ENCODE results near the gene ESRRG. TPM values are rescaled to one million over a fixed set of nuclear protein-coding genes. Genes with fewer than 3 reads are reported as not detected.

Gene ESRRG
- not detected for total RNA-seq

DNA sequence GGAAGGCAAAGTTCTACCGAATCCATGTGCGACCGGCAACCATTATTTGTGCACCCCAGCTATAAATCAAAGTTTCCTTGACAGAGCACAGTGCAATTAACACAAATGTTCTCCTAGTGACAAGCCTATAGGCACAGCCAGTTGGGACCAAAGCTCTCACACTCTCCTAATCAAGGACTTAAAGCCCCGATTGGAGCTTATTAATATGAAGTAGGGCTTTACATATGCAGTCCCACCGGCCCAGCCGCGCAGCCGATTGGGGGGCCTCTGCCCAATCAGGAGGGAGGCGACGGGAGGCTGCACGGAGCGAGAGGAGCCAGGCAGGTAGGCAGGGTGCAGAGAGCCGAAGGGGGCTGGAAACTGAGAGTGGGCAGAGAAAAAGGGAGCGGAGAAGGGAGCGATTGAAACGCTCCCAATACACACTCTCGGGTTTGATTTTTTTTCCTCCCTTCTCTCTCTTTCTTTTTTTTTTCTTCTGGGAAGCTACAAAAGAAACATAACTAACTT, at the start of gene ESRRG:
Gene ESRRG, minus strand, starts transcription at position 156 of the 507 bp plus-strand sequence. Its CDS starts 130 bp downstream, at position 26.
- no peaks in the 10 kb centered on the region for H3K36me3 Mint-ChIP-seq
- H3K4me3 Mint-ChIP-seq, result no peak within 1 kb of the TSS
- no peaks in the 10 kb centered on the region for H3K4me1 Mint-ChIP-seq (ENCODE audit: low read depth in 2 of 2)
- no peaks in the 10 kb centered on the region for H3K27me3 Mint-ChIP-seq
- no peak for DNase-seq (ENCODE audit: low spot score)
- H3K9me3 Mint-ChIP-seq, result peaks cover 5% of the 10 kb centered on the region
- no peak within 1 kb of the TSS for H3K27ac Mint-ChIP-seq
- ATAC-seq, result no peak

DNA sequence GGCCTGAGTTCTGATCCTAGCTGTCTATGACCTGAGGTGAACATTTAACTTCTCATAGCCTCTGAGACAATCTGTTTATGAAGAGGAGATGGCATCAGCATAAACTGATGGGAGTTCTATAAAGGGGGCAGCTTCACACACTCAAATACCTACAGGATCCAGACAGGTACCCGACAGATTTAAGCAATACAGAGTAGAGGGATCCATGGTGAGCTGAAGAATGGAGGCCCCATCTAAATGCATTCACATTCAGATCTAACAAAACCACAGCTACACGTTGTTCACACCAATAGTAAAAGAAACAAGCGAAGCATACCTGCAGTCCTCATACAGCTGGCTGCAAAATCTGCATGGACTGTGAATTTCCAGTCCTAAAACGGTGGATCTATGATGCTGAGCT, 48.7 kb upstream of the ESRRG start:
- no peaks in the 10 kb centered on the region for H3K4me1 Mint-ChIP-seq (ENCODE audit: low read depth in 2 of 2)
- H3K36me3 Mint-ChIP-seq, result no peaks in the 10 kb centered on the region
- no peak overlapping the region for H3K4me3 Mint-ChIP-seq
- H3K27ac Mint-ChIP-seq, result no peak overlapping the region
- DNase-seq (ENCODE audit: low spot score) (no peak), ATAC-seq (no peak)
- H3K27me3 Mint-ChIP-seq, result no peaks in the 10 kb centered on the region
- H3K9me3 Mint-ChIP-seq, result peaks cover 19% of the 10 kb centered on the region

DNA sequence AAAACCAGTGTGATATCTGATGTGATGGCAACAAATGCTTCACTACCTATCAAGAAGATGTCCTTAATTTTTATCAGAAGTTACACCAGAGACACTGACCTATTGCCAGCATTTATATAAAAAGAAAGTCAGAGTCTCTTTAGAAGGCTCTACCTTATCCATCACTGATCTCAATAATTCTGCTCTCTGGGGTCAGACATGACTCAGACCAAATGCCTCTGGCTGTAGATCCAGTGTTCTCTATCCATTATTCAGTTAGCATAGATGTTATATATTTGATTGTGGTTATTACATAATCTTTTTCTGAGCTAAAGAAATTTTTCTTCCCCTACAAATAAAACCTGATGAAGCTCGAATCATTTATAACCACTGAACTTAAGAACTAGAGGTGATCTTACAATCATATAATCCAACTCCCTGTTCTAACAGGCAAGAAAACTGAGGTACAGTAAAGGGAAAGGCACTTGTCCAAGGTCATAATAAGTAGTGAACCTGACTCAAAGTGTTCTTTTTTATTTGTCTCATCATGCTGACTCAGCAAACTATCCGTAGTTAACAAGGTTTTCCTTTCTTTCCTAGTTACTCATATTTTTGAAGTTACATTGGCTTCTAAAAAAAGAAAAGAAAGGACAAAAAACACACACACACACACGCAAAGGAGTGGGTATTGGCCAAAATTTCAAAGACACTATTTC, 43.6 kb upstream of the ESRRG start:
- Mint-ChIP-seq H3K9me3 (peaks cover 8% of the 10 kb centered on the region), H3K27ac (no peak overlapping the region), H3K4me1 (ENCODE audit: low read depth in 2 of 2) (no peaks in the 10 kb centered on the region), H3K4me3 (no peak overlapping the region), H3K27me3 (no peaks in the 10 kb centered on the region), H3K36me3 (no peaks in the 10 kb centered on the region)
- ATAC-seq (no peak), DNase-seq (ENCODE audit: low spot score) (no peak)

DNA sequence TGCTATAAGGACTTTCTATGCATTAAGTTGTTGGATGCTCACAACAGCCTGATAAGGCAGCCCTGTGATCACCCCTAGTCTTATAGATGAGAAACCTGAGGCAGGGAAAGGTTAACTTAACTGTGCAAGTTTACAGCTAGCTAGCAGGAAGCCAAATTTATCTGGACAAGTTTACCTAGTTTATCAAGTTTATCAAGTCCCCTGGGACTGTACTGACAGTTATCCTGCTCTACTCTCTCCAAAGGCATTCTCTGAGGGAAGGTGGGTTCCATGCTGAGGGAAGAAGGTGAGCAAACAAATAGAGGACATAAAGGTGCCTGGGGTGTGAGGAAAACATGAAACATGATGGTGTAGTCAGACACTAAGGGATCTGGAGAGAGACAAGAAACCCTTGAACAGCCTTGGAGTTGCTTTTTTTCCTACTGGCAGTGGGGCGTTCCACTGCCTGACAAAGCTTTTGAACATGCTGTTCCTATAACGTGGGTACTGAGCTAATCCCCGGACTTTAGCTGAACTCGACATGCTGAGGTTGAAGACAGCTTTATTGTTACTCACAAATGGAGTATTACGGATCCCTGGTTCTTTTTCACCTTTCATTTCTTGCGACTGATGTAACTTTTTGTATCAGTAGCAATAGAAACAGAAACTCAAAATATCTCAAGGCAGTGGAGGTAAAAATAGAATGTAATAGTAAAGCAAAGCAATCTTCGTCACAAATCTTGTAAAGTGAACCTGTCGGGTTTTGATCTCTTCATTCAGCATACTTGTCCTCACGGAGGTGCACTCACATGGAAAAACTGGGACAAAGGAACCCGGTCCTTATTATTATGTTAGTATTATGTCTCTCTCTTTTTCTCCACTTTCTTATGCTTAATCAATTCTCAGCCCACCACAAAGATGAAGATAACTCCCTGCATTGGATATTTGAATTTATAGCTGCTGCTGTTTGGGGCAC, 42.4 kb upstream of the ESRRG start:
- Mint-ChIP-seq H3K36me3 (no peaks in the 10 kb centered on the region), H3K27me3 (no peaks in the 10 kb centered on the region), H3K27ac (no peak overlapping the region), H3K4me1 (ENCODE audit: low read depth in 2 of 2) (no peaks in the 10 kb centered on the region), H3K9me3 (peaks cover 8% of the 10 kb centered on the region), H3K4me3 (no peak overlapping the region)
- no peak for DNase-seq (ENCODE audit: low spot score)
- no peak for ATAC-seq

DNA sequence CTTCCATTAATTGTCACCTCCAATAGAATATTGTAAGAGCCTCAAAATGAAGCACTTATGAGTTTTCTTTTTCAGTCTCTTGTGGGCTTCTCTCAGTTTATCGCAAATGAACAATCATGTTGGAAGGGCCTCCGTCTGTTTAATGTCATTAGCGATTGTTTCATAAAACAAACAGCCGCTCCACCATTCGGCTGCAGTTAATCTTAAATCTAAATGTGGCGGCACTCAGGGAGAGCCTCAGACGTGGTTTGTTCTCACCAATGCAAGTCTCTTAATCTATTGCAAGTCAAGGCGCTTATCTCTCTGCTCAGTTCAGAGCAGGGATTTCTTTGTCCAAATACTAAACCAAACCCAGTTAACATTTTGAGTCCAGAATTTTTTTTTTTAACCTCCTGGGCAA, 34.9 kb upstream of the ESRRG start:
- H3K9me3 Mint-ChIP-seq, result peaks cover 3% of the 10 kb centered on the region

DNA sequence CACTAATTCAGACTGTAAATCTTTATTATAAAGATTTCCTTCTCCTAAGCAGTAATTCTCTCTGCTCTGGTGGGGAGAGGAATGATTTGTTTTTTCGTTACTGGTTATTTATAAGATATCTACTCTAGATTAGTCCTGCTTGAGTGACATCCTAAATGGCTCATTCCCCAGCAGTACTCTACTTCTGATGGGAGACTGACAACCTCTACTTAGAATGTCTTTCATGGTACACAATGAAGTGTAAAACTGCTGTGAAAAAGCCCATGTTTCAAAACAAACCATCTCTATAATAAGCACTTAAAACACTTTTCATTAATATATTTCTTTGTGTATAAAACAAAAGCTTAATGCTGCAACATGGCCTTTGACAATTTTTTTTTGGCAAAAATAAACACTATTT, 33.9 kb upstream of the ESRRG start:
- H3K36me3 Mint-ChIP-seq, result no peaks in the 10 kb centered on the region
- no peak overlapping the region for H3K4me3 Mint-ChIP-seq
- H3K9me3 Mint-ChIP-seq, result peaks cover 3% of the 10 kb centered on the region
- H3K27ac Mint-ChIP-seq, result no peak overlapping the region
- DNase-seq (ENCODE audit: low spot score), result no peak
- no peaks in the 10 kb centered on the region for H3K4me1 Mint-ChIP-seq (ENCODE audit: low read depth in 2 of 2)
- no peak for ATAC-seq
- H3K27me3 Mint-ChIP-seq, result no peaks in the 10 kb centered on the region

More for the DNA sequence above, 34.9 kb upstream of the ESRRG start:
- H3K27ac Mint-ChIP-seq, result no peak overlapping the region
- H3K4me3 Mint-ChIP-seq, result no peak overlapping the region
- no peaks in the 10 kb centered on the region for H3K36me3 Mint-ChIP-seq
- no peaks in the 10 kb centered on the region for H3K4me1 Mint-ChIP-seq (ENCODE audit: low read depth in 2 of 2)
- H3K27me3 Mint-ChIP-seq, result no peaks in the 10 kb centered on the region
- no peak for DNase-seq (ENCODE audit: low spot score)
- ATAC-seq, result no peak

DNA sequence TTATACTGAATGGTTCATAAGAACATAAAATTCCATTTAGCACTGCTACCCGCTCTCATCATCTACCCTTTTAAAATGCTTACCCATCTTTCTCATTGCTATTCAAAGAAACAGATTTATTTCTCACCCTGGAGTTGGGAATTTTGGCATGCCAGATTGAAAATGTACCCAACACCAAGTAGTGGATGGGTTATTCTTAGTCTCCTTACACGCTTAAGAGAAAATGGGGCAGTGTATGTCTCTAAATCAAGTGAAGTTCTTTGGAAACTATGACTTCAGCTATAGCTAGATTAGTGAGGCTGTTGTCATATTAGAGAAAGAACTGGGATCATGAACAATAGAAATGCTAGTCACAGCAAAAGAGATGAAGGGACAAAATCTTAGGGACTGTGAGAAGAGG, 27.7 kb upstream of the ESRRG start:
- DNase-seq (ENCODE audit: low spot score) (no peak), ATAC-seq (no peak)
- Mint-ChIP-seq H3K4me1 (ENCODE audit: low read depth in 2 of 2) (no peaks in the 10 kb centered on the region), H3K36me3 (no peaks in the 10 kb centered on the region), H3K9me3 (peaks cover 3% of the 10 kb centered on the region), H3K4me3 (no peak overlapping the region), H3K27ac (no peak overlapping the region), H3K27me3 (no peaks in the 10 kb centered on the region)

DNA sequence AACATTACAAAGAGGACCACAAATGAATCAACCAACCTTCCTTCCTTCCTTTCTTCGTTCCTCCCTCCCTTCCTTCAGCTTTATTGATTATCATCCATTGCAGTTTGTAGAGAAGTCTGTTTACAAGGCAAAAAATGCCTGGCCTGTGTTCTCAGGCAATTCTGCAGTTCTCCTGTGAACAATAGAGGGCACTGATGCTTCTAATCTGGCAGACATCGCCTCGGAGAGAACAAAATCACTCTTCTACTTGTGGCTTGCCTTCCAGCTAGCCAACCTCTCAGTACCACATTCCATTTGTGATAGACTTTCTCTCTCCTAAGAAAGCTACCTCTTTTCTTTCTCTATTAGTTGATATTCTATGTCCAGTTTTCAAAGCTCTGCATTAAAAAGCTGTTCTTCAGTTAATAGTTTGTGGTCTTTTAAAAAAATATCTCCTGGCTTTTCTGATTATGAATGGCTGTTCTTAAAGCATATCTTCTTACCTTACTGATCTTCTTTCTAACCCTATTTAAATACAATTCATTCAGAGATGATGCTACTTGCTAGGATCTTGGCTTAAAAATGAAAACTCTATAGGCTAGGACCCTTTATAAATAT, 26.9 kb upstream of the ESRRG start:
- Mint-ChIP-seq H3K4me1 (ENCODE audit: low read depth in 2 of 2) (no peaks in the 10 kb centered on the region), H3K9me3 (peaks cover 6% of the 10 kb centered on the region), H3K4me3 (no peak overlapping the region), H3K27ac (no peak overlapping the region), H3K27me3 (no peaks in the 10 kb centered on the region), H3K36me3 (no peaks in the 10 kb centered on the region)
- DNase-seq (ENCODE audit: low spot score) (no peak), ATAC-seq (no peak)

DNA sequence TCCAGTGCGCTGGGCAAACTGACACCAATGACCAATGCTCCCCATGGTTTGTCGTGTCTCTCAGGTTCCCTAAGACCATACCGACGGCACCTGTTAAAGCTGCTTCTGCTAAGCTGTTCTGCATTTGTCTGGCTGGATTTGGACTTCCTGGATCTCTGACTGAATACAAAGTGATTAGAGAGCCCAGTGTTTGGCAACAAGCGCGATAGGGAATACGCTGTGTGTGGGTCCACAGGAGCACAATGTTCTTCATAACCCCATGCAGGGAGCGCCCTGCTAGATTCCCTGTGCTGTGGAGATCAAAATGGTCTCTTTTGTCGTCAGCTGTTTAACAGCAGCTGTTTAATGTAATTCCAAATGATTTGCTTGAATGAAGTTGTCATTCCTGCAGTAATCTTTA, 26.0 kb upstream of the ESRRG start:
- ATAC-seq, result no peak
- no peak overlapping the region for H3K27ac Mint-ChIP-seq
- no peaks in the 10 kb centered on the region for H3K27me3 Mint-ChIP-seq

DNA sequence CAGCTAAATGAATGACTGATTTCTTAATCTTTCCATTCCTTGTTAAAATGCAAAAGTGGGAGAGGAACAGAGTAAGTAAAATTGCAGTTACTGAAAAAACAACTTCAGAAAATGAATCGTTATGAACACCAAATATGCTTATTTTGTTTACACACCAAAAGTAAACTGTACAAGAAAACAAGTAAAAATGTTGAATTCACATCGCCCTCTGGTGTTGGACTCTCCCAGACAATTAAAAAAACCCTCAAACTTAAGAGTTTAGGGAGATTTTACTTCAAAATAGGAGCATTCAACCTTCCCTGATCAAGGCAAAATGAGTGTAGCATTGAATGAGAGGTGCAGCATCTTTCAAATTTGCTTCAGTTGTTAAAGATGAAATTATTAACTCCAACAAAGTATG, 19.4 kb upstream of the ESRRG start:
- no peak overlapping the region for H3K27ac Mint-ChIP-seq
- H3K36me3 Mint-ChIP-seq, result no peaks in the 10 kb centered on the region
- H3K4me3 Mint-ChIP-seq, result no peak overlapping the region
- no peaks in the 10 kb centered on the region for H3K27me3 Mint-ChIP-seq
- no peaks in the 10 kb centered on the region for H3K4me1 Mint-ChIP-seq (ENCODE audit: low read depth in 2 of 2)
- DNase-seq (ENCODE audit: low spot score) (no peak), ATAC-seq (no peak)
- H3K9me3 Mint-ChIP-seq, result peaks cover 5% of the 10 kb centered on the region

More for the DNA sequence above, 26.0 kb upstream of the ESRRG start:
- H3K4me3 Mint-ChIP-seq, result no peak overlapping the region
- no peaks in the 10 kb centered on the region for H3K4me1 Mint-ChIP-seq (ENCODE audit: low read depth in 2 of 2)
- no peaks in the 10 kb centered on the region for H3K36me3 Mint-ChIP-seq
- DNase-seq (ENCODE audit: low spot score), result no peak
- H3K9me3 Mint-ChIP-seq, result peaks cover 5% of the 10 kb centered on the region

DNA sequence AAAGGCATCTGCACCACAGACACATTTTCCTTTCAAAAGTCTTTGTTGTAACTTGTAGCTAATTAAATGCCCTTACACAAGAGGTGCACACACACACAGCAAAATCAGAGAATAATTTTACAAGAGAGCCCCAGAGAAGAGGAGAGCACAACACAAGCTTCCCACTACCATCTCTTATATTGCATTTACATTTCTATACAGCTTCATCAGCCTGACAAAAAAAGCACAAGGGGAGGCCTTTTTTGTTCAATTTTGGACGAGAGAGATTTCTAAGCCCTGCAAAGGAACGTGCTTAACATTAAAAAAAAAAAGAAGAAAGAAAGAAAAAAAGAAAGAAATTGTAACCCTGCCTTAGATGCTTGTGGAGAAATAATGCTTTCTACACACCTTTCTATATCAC, 17.1 kb upstream of the ESRRG start:
- ATAC-seq (no peak), DNase-seq (ENCODE audit: low spot score) (no peak)
- Mint-ChIP-seq H3K4me3 (no peak overlapping the region), H3K27ac (no peak overlapping the region), H3K36me3 (no peaks in the 10 kb centered on the region), H3K4me1 (ENCODE audit: low read depth in 2 of 2) (no peaks in the 10 kb centered on the region), H3K27me3 (no peaks in the 10 kb centered on the region), H3K9me3 (peaks cover 4% of the 10 kb centered on the region)

DNA sequence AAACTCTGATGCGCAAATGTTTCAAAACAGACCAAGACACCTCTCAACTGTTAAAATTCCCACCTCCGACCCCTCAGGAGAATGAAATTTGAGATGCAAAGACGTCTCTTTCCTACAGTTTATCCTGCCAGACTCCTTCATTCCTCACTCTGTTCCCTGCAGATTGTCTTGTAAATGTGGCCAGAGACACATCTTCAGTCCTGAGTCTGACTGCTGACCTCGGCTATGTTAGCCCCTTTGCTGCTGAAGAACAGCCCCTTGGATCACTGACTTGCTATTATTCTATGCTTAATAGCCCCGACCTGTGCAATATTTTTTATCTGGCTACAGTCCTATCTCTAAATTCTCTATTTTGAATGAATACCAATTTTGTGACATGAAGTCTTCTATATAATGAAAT, 16.6 kb upstream of the ESRRG start:
- Mint-ChIP-seq H3K27ac (no peak overlapping the region), H3K27me3 (no peaks in the 10 kb centered on the region), H3K9me3 (no peaks in the 10 kb centered on the region), H3K36me3 (no peaks in the 10 kb centered on the region), H3K4me1 (ENCODE audit: low read depth in 2 of 2) (no peaks in the 10 kb centered on the region), H3K4me3 (no peak overlapping the region)
- ATAC-seq (no peak), DNase-seq (ENCODE audit: low spot score) (no peak)

DNA sequence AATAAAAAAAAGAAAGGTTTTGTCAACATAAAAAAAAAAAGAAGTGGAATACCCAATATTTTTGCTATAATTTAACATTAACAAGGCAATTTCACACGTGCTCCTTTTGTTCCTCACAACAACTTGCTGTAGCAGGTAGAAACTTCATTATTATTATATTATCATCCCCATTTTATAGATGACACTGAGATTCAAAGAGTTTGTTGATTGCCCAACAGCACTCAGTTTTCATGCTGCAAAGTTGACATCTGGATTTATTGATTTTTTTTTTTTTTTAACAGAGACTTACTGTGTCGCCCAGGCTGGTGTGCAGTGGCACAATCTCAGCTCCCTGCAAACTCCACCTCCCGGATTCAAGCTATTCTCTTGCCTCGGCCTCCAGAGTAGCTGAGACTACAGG, 8.9 kb upstream of the ESRRG start:
- H3K9me3 Mint-ChIP-seq, result peaks cover 10% of the 10 kb centered on the region
- ATAC-seq, result no peak
- no peak overlapping the region for H3K4me3 Mint-ChIP-seq
- no peaks in the 10 kb centered on the region for H3K27me3 Mint-ChIP-seq
- H3K36me3 Mint-ChIP-seq, result no peaks in the 10 kb centered on the region
- DNase-seq (ENCODE audit: low spot score), result no peak
- no peak overlapping the region for H3K27ac Mint-ChIP-seq
- no peaks in the 10 kb centered on the region for H3K4me1 Mint-ChIP-seq (ENCODE audit: low read depth in 2 of 2)

DNA sequence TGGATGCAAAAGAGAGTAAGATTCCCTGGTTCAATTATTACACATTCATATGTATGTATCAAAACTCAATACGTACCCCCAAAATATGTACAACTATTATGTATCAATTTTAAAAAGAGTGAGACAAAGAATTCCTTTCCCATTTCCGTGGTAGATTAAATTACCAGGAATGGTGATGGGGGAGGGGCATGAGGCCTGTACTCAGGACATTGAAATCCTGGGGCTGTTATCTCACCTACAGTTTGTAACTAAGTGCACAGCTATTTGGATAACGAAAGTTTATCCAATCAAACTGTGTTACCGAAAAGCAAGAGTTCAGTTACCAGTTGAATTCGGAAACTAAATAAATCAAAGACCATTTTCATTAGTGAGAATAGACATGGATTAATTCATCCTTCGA, 8.3 kb upstream of the ESRRG start:
- H3K4me1 Mint-ChIP-seq (ENCODE audit: low read depth in 2 of 2), result no peaks in the 10 kb centered on the region
- ATAC-seq, result no peak
- DNase-seq (ENCODE audit: low spot score), result no peak
- no peaks in the 10 kb centered on the region for H3K27me3 Mint-ChIP-seq
- H3K4me3 Mint-ChIP-seq, result no peak overlapping the region
- H3K36me3 Mint-ChIP-seq, result no peaks in the 10 kb centered on the region
- peaks cover 12% of the 10 kb centered on the region for H3K9me3 Mint-ChIP-seq
- no peak overlapping the region for H3K27ac Mint-ChIP-seq

Data from natural killer cell treated with Interleukin-12 subunit alpha and Interleukin-12 subunit beta and Interleukin-15 and Interleukin-18, amount 100 ng/mL, for 72 hours (primary cell).